Liver (tissue), 9 donors: ENCODE data around the gene ABT1. TPM values are rescaled to one million over a fixed set of nuclear protein-coding genes. Genes with fewer than 3 reads are reported as not detected.

Source experiments
- DNase-seq: peaks from one replicate; pipeline ENCODE4 v3.0.0-alpha.2; 2017; ENCODE audit warnings: low spot score
- H3K27ac ChIP-seq, 2 donors: one replicate each; pipeline ENCODE4 v1.7.0; 2013; ENCODE audit warnings: inconsistent platforms in 2 of 2, low read length in 2 of 2, control low read depth in 1 of 2, low read depth in 1 of 2, mild to moderate bottlenecking in 1 of 2
- H3K27me3 ChIP-seq, 4 donors: one replicate each; pipeline versions ENCODE4 v1.6.1 to v1.7.0; 2013; ENCODE audit warnings: low read length in 3 of 4, inconsistent platforms in 1 of 4, mild to moderate bottlenecking in 1 of 4, moderate library complexity in 1 of 4; ENCODE audit not compliant: control insufficient read depth in 4 of 4, insufficient read depth in 4 of 4
- H3K36me3 ChIP-seq, 4 donors: one replicate each; pipeline versions ENCODE4 v1.6.1 to v1.7.0; 2013; ENCODE audit warnings: low read length in 3 of 4, mild to moderate bottlenecking in 3 of 4, low read depth in 1 of 4, moderate library complexity in 1 of 4; ENCODE audit not compliant: control insufficient read depth in 4 of 4, insufficient read depth in 3 of 4
- H3K4me1 ChIP-seq, 4 donors: one replicate each; pipeline versions ENCODE4 v1.6.1 to v1.7.0; 2013; ENCODE audit warnings: low read length in 3 of 4, mild to moderate bottlenecking in 3 of 4, moderate library complexity in 1 of 4; ENCODE audit not compliant: control insufficient read depth in 4 of 4, insufficient read depth in 4 of 4
- H3K4me3 ChIP-seq, 3 donors: one replicate each; pipeline versions ENCODE4 v1.6.1 to v1.7.0; 2013; ENCODE audit warnings: low read length in 3 of 3, control low read depth in 1 of 3, low read depth in 1 of 3, mild to moderate bottlenecking in 1 of 3
- H3K9ac ChIP-seq, 2 donors: one replicate each; pipeline ENCODE4 v1.7.0; 2013; ENCODE audit warnings: low read length in 2 of 2, mild to moderate bottlenecking in 2 of 2, moderate library complexity in 2 of 2, control low read depth in 1 of 2, low read depth in 1 of 2
- H3K9me3 ChIP-seq, 4 donors: one replicate each; pipeline versions ENCODE4 v1.6.1 to v1.7.0; 2013; ENCODE audit warnings: low read length in 3 of 4; ENCODE audit not compliant: control insufficient read depth in 4 of 4
- EGR1 ChIP-seq, 2 donors: IDR thresholded peaks; 2 replicates each; pipeline ENCODE4 v1.6.1; 2016 to 2018; ENCODE audit warnings: antibody characterized with exemption in 2 of 2, low read depth in 2 of 2
- FOXA1 ChIP-seq: IDR thresholded peaks from 2 replicates; pipeline ENCODE4 v1.6.1; 2016; ENCODE audit warnings: antibody characterized with exemption
- FOXA2 ChIP-seq: IDR thresholded peaks from 2 replicates; pipeline ENCODE4 v1.6.1; 2016; ENCODE audit warnings: antibody characterized with exemption
- GABPA ChIP-seq, 2 donors: IDR thresholded peaks in 1 of 2; conservative IDR thresholded peaks in 1 of 2; 2 replicates each; pipeline ENCODE4 v1.6.1; 2016; ENCODE audit warnings: antibody characterized with exemption in 2 of 2, mild to moderate bottlenecking in 1 of 2, moderate library complexity in 1 of 2
- HNF4A ChIP-seq, 2 donors: conservative IDR thresholded peaks; 2 replicates each; pipeline ENCODE4 v1.6.1; 2016; ENCODE audit warnings: antibody characterized with exemption in 2 of 2, mild to moderate bottlenecking in 2 of 2
- HNF4G ChIP-seq: IDR thresholded peaks from 2 replicates; pipeline ENCODE4 v1.6.1; 2016; ENCODE audit warnings: antibody characterized with exemption
- JUND ChIP-seq, 2 donors: IDR thresholded peaks; 2 replicates each; pipeline ENCODE4 v1.6.1; 2016; ENCODE audit warnings: antibody characterized with exemption in 2 of 2
- NR2F2 ChIP-seq: IDR thresholded peaks from 2 replicates; pipeline ENCODE4 v1.6.1; 2016; ENCODE audit warnings: antibody characterized with exemption
- RAD21 ChIP-seq, 2 donors: IDR thresholded peaks; 2 replicates each; pipeline ENCODE4 v1.6.1; 2016; ENCODE audit warnings: antibody characterized with exemption in 2 of 2, mild to moderate bottlenecking in 2 of 2
- RXRA ChIP-seq, 2 donors: IDR thresholded peaks; 2 replicates each; pipeline ENCODE4 v1.6.1; 2017 to 2018; ENCODE audit warnings: antibody characterized with exemption in 2 of 2, mild to moderate bottlenecking in 1 of 2
- SP1 ChIP-seq: IDR thresholded peaks from 2 replicates; pipeline ENCODE4 v1.6.1; 2018; ENCODE audit warnings: antibody characterized with exemption, mild to moderate bottlenecking
- YY1 ChIP-seq: IDR thresholded peaks from 2 replicates; pipeline ENCODE4 v1.6.1; 2016; ENCODE audit warnings: antibody characterized with exemption, mild to moderate bottlenecking
- WGBS: extraction: QIAGEN DNeasy Blood & Tissue Kit; methylation state at CpG from one replicate; pipeline ENCODE4 v1.1.7; 2013; 5-methylcytosine and 5-hydroxymethylcytosine counted together
- polyA plus RNA-seq, 2 donors: library from polyadenylated mRNA; stranded (reverse) in 1 of 2; unstranded in 1 of 2; fragments of 200-250 nt in 1 of 2; fragments of >200 nt in 1 of 2; fragmentation: Nextera tagmentation in 1 of 2; extraction: Ambion mirVana in 1 of 2; gene quantifications; one replicate each; pipeline versions ENCODE4 v1.2.1 to v1.2.3, GENCODE V29; 2013 to 2015
- total RNA-seq, 2 donors: library from RNA; depleted of rRNA; stranded (reverse); fragments of >200 nt; gene quantifications; one replicate each; pipeline ENCODE4 v1.2.3, GENCODE V29; 2014
- TF ChIP-seq, protein P1 (sequence below): IDR thresholded peaks from 2 replicates; pipeline ENCODE4 v1.6.1; 2016; ENCODE audit warnings: antibody characterized with exemption, mild to moderate bottlenecking
- TF ChIP-seq, protein P2 (sequence below): IDR thresholded peaks from 2 replicates; pipeline ENCODE4 v1.6.1; 2016; ENCODE audit warnings: antibody characterized with exemption
- TF ChIP-seq, protein P3 (sequence below): IDR thresholded peaks from 2 replicates; pipeline ENCODE4 v1.6.1; 2016; ENCODE audit warnings: antibody characterized with exemption
- TF ChIP-seq, protein P4 (sequence below): IDR thresholded peaks from 2 replicates; pipeline ENCODE4 v1.6.1; 2016; ENCODE audit warnings: antibody characterized with exemption
- donor health status: healthy.
- donor health status: healthy.
- donor health status: healthy.
- donor health status: healthy.
- donor health status: healthy.

The ABT1 gene
- total and polyA plus RNA-seq, 4 donors: 8.3 to 13.0 (median 10.0) TPM

DNA sequence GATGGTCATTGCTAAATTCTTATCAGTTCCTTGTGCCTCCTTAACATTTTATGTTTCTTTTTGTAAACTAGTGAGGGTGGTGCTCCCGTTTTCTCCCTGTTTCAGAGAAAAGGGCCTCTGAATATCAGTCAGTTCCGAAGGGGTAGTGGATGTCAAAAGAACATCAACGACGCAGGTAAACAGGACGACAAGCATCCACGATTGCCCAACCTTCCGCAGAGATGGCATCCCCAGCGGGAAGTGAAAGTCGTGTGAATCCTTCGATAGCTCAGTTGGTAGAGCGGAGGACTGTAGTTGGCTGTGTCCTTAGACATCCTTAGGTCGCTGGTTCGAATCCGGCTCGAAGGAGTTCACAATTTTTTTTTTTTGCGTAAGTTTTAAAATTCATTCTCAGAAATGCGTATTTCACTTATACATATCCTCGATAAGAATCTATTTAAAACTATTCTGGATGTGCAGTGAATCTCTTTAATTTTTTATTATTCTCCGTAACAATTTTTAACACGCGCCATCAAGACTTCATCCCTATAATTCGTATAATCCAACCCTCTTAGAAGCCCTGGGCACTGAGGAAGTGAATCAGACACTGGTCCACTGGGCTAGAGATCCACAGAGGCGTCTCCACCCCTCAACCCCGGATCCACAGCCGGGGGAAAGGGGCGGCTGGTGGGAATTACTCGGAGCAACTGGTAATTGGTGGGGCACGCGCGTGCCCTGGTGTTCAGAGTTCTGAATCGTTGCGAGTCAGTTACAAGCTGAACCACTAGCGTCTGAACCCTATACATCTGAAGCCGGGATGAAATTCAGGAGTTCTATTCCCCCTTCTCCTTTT is 27.9 kb upstream of the ABT1 start (continued):
- TF ChIP-seq, protein P1, sequence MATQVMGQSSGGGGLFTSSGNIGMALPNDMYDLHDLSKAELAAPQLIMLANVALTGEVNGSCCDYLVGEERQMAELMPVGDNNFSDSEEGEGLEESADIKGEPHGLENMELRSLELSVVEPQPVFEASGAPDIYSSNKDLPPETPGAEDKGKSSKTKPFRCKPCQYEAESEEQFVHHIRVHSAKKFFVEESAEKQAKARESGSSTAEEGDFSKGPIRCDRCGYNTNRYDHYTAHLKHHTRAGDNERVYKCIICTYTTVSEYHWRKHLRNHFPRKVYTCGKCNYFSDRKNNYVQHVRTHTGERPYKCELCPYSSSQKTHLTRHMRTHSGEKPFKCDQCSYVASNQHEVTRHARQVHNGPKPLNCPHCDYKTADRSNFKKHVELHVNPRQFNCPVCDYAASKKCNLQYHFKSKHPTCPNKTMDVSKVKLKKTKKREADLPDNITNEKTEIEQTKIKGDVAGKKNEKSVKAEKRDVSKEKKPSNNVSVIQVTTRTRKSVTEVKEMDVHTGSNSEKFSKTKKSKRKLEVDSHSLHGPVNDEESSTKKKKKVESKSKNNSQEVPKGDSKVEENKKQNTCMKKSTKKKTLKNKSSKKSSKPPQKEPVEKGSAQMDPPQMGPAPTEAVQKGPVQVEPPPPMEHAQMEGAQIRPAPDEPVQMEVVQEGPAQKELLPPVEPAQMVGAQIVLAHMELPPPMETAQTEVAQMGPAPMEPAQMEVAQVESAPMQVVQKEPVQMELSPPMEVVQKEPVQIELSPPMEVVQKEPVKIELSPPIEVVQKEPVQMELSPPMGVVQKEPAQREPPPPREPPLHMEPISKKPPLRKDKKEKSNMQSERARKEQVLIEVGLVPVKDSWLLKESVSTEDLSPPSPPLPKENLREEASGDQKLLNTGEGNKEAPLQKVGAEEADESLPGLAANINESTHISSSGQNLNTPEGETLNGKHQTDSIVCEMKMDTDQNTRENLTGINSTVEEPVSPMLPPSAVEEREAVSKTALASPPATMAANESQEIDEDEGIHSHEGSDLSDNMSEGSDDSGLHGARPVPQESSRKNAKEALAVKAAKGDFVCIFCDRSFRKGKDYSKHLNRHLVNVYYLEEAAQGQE: no peak
- TF ChIP-seq, protein P2, sequence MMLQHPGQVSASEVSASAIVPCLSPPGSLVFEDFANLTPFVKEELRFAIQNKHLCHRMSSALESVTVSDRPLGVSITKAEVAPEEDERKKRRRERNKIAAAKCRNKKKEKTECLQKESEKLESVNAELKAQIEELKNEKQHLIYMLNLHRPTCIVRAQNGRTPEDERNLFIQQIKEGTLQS: peak; percentile 100

DNA sequence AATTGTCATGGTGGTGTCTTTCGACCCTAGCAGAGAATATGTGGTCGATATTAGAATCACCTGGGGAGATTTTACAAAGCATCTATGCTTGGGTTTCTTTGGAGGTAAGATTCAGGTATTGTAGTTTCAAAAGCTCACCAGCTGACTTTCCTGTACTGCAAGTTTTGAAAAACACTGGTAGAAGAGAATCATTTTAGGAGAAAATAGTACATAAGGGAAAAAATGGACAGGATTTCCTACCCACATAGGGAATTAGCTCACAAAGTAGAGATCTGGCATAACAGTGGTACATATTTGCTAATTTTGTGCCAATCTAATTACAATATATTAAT is 27.4 kb upstream of the ABT1 start:
- H3K9ac ChIP-seq: no peak overlapping the region

DNA sequence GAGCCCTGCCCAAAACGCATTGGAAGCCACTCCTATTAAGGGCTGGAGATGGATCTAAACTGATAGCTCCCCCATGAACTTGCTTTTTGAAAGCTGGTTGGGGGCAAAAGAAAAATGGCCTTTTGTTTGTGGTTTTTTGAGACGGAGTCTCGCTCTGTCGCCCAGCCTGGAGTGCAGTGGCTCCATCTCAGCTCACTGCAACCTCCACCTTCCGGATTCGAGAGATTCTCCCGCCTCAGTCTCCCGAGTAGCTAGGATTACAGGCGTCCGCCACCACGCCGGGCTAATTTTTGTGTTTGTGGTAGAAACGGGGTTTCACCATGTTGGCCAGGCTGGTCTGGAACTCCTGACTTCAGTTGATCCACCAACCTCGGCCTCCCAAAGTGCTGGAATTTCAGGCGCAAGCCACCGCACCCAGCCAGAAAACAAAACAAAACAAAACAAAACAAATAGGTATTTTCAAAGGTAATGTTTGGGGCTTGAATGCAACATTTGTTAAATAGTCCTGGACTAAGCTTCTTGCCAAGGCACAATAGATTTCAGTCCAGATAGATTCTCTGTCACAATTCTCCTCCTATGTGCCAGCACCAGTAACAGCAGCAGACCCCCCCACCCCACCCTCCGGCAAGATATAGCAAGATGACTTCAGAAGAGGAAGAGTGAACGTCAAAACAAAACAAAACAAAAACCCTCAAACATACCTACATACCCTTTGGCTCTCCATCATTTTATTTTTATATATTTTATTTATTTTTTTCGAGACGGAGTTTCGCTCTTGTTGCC is 26.5 kb upstream of the ABT1 start:
- H3K4me1 ChIP-seq: peaks cover 0 to 11% (median 7%) of the 10 kb centered on the region in 4 donors
- no peak overlapping the region for H3K4me3 ChIP-seq
- DNase-seq: no peak
- TF ChIP-seq EGR1 (IDR thresholded peaks at IDR 0.05; ENCODE audit: low read depth in 2 of 2) (no peak), FOXA1 (no peak), HNF4G (no peak), RXRA (IDR thresholded peaks at IDR 0.05) (no peak), JUND (IDR thresholded peaks at IDR 0.05) (no peak), NR2F2 (no peak)
- TF ChIP-seq, protein P2: no peak
- TF ChIP-seq, protein P1: no peak
- H3K9ac ChIP-seq: no peak overlapping the region
- no peaks in the 10 kb centered on the region for H3K36me3 ChIP-seq
- H3K27me3 ChIP-seq: no peaks in the 10 kb centered on the region
- no peak overlapping the region for H3K27ac ChIP-seq
- 78% methylated on average over 21 of the region's 21 CpGs for WGBS
- no peaks in the 10 kb centered on the region for H3K9me3 ChIP-seq

More for the DNA sequence above, 27.4 kb upstream of the ABT1 start:
- WGBS: 16% methylated on average over 2 of the region's 2 CpGs
- no peak for DNase-seq
- Histone ChIP-seq H3K4me1 (peaks cover 0 to 11% (median 7%) of the 10 kb centered on the region in 4 donors), H3K9me3 (no peaks in the 10 kb centered on the region), H3K27me3 (no peaks in the 10 kb centered on the region), H3K36me3 (no peaks in the 10 kb centered on the region), H3K27ac (no peak overlapping the region), H3K4me3 (no peak overlapping the region)
- TF ChIP-seq NR2F2: no peak
- TF ChIP-seq FOXA1: no peak
- TF ChIP-seq FOXA2: no peak
- no peak for TF ChIP-seq RAD21 (IDR thresholded peaks at IDR 0.05)
- TF ChIP-seq SP1: no peak
- TF ChIP-seq, protein P3, sequence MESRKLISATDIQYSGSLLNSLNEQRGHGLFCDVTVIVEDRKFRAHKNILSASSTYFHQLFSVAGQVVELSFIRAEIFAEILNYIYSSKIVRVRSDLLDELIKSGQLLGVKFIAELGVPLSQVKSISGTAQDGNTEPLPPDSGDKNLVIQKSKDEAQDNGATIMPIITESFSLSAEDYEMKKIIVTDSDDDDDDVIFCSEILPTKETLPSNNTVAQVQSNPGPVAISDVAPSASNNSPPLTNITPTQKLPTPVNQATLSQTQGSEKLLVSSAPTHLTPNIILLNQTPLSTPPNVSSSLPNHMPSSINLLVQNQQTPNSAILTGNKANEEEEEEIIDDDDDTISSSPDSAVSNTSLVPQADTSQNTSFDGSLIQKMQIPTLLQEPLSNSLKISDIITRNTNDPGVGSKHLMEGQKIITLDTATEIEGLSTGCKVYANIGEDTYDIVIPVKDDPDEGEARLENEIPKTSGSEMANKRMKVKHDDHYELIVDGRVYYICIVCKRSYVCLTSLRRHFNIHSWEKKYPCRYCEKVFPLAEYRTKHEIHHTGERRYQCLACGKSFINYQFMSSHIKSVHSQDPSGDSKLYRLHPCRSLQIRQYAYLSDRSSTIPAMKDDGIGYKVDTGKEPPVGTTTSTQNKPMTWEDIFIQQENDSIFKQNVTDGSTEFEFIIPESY: no peak
- no peak for TF ChIP-seq YY1
- TF ChIP-seq, protein P2: no peak
- TF ChIP-seq JUND (IDR thresholded peaks at IDR 0.05): no peak
- no peak for TF ChIP-seq EGR1 (IDR thresholded peaks at IDR 0.05; ENCODE audit: low read depth in 2 of 2)
- no peak for TF ChIP-seq RXRA (IDR thresholded peaks at IDR 0.05)
- TF ChIP-seq, protein P4, sequence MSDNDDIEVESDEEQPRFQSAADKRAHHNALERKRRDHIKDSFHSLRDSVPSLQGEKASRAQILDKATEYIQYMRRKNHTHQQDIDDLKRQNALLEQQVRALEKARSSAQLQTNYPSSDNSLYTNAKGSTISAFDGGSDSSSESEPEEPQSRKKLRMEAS: no peak
- TF ChIP-seq GABPA (IDR thresholded peaks at IDR 0.05 in 1 of 2, conservative IDR thresholded peaks at IDR 0.05 in 1 of 2): no peak
- TF ChIP-seq HNF4A (conservative IDR thresholded peaks at IDR 0.05): no peak
